Vagina (tissue), 2 donors: ENCODE measurements around the gene MT1G.

Source experiments
- POLR2A ChIP-seq, 2 donors: fragments of 450-650 bp; IDR thresholded peaks; one replicate each; pipeline ENCODE4 v1.6.1; 2017; ENCODE audit warnings: antibody characterized with exemption in 2 of 2, mild to moderate bottlenecking in 2 of 2, moderate library complexity in 2 of 2
- POLR2AphosphoS5 ChIP-seq, 2 donors: sonication (generic); formaldehyde crosslinking; IDR thresholded peaks; one replicate each; pipeline ENCODE4 v1.9.0; 2017; ENCODE audit warnings: antibody characterized with exemption in 2 of 2, mild to moderate bottlenecking in 2 of 2, low read depth in 1 of 2; ENCODE audit not compliant: insufficient read depth in 1 of 2
- TF ChIP-seq, protein P1 (sequence below), 3 experiments: fragments of 450-650 bp in 2 of 3; fragments of 200-600 bp in 1 of 3; sonication (generic) in 1 of 3; IDR thresholded peaks; one replicate each; pipeline ENCODE4 v1.5.1; 2017 to 2019; ENCODE audit warnings: antibody characterized with exemption in 3 of 3, mild to moderate bottlenecking in 2 of 3, moderate library complexity in 2 of 3

DNA sequence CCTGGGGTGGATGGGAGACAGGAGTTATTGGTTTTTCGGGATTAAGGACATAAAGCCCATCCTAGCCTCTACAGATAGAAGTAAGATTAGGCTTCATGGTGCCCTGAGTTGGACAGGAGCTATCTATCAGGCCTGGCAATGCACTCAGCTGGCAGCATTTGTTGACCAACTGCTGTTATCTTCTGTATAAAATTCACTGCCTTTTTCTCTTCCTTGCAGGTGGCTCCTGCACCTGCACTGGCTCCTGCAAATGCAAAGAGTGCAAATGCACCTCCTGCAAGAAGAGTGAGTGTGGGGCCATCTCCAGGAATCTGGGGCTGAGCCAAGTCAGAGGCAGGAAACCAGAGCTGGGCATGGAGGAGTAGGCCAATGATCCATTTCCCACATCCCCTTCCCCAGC, 28.8 kb downstream of the MT1G start:
- TF ChIP-seq POLR2A (IDR thresholded peaks at IDR 0.05) (no peak), POLR2AphosphoS5 (IDR thresholded peaks at IDR 0.05; ENCODE audit: insufficient read depth in 1 of 2, low read depth in 1 of 2) (no peak)
- TF ChIP-seq, protein P1, sequence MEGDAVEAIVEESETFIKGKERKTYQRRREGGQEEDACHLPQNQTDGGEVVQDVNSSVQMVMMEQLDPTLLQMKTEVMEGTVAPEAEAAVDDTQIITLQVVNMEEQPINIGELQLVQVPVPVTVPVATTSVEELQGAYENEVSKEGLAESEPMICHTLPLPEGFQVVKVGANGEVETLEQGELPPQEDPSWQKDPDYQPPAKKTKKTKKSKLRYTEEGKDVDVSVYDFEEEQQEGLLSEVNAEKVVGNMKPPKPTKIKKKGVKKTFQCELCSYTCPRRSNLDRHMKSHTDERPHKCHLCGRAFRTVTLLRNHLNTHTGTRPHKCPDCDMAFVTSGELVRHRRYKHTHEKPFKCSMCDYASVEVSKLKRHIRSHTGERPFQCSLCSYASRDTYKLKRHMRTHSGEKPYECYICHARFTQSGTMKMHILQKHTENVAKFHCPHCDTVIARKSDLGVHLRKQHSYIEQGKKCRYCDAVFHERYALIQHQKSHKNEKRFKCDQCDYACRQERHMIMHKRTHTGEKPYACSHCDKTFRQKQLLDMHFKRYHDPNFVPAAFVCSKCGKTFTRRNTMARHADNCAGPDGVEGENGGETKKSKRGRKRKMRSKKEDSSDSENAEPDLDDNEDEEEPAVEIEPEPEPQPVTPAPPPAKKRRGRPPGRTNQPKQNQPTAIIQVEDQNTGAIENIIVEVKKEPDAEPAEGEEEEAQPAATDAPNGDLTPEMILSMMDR (IDR thresholded peaks at IDR 0.05), result no peak
